Adrenal gland (tissue), 5 donors: ENCODE results near the gene NOP16.

Experiments
- CTCF ChIP-seq, 6 experiments: fragments of 450-650 bp in 4 of 6; fragments of 200-600 bp in 2 of 6; sonication (generic) in 1 of 6; IDR thresholded peaks; 1 replicate in 5 of 6; 2 replicates in 1 of 6; pipeline versions ENCODE4 v1.5.1 to v1.8.0; 2016 to 2021; ENCODE audit warnings: antibody characterized with exemption in 6 of 6, mild to moderate bottlenecking in 2 of 6, moderate library complexity in 1 of 6
- POLR2A ChIP-seq, 2 donors: fragments of 450-650 bp; IDR thresholded peaks; one replicate each; pipeline ENCODE4 v1.6.1; 2017; ENCODE audit warnings: antibody characterized with exemption in 2 of 2, mild to moderate bottlenecking in 2 of 2, moderate library complexity in 1 of 2
- donor health status: DM: no; HTN: no; CAD: no.

GRCh38 chr5:176381423-176381822, 7.0 kb downstream of the NOP16 start:
- no peak for TF ChIP-seq POLR2A (IDR thresholded peaks at IDR 0.05)
- no peak for TF ChIP-seq CTCF (IDR thresholded peaks at IDR 0.05)
